SK-N-SH treated with all-trans-retinoic acid at 6 μM for 48 hours (cell line): ENCODE results near the gene RNF115.
"Not testable (repeated sequence)": the region's sequence is repeated elsewhere in the genome, so short reads cannot be mapped to it uniquely, and the experiment has no call there.

Experiments
- OSR1 ChIP-seq: fragments of 250-450 bp; sonication (Bioruptor Pico); IDR thresholded peaks from 2 replicates; pipeline ENCODE4 v1.8.0; 2022; ENCODE audit warnings: moderate library complexity, mild to moderate bottlenecking, inconsistent platforms
- SNAI2 ChIP-seq: fragments of 250-450 bp; sonication (Bioruptor Pico); IDR thresholded peaks from 2 replicates; pipeline ENCODE4 v1.5.0; 2020; ENCODE audit warnings: mild to moderate bottlenecking, moderate library complexity
- TF ChIP-seq, protein P1 (sequence below): fragments of 250-450 bp; sonication (Bioruptor Pico); IDR thresholded peaks from 2 replicates; pipeline ENCODE4 v1.8.0; 2020; ENCODE audit warnings: mild to moderate bottlenecking, moderate library complexity, borderline replicate concordance

DNA sequence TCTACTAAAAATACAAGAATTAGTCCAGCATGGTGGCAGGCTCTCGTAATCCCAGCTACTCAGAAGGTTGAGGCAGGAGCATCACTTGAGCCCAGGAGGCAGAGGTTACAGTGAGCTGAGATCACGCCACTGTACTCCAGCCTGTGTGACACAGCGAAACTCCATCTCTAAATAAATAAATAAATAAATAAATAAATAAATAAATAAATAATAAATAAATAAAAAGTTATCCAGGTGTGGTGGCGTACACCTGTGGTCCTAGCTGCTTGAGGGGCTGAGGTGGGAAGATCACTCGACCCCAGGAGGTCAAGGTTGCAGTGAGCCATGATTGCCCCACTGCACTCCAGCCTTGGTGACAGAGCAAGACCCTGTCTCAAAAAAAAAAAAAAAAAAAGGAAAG, 105.4 kb downstream of the RNF115 start:
- TF ChIP-seq, protein P1, sequence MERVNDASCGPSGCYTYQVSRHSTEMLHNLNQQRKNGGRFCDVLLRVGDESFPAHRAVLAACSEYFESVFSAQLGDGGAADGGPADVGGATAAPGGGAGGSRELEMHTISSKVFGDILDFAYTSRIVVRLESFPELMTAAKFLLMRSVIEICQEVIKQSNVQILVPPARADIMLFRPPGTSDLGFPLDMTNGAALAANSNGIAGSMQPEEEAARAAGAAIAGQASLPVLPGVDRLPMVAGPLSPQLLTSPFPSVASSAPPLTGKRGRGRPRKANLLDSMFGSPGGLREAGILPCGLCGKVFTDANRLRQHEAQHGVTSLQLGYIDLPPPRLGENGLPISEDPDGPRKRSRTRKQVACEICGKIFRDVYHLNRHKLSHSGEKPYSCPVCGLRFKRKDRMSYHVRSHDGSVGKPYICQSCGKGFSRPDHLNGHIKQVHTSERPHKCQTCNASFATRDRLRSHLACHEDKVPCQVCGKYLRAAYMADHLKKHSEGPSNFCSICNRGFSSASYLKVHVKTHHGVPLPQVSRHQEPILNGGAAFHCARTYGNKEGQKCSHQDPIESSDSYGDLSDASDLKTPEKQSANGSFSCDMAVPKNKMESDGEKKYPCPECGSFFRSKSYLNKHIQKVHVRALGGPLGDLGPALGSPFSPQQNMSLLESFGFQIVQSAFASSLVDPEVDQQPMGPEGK (CRISPR knock-in tag) = not testable (repeated sequence)
- TF ChIP-seq SNAI2, OSR1 (CRISPR knock-in tag): not testable (repeated sequence)
